Sigmoid colon (tissue), 4 donors: ENCODE data around the gene TXNL1.

ENCODE experiments used
- CTCF ChIP-seq, 4 experiments: fragments of 450-650 bp in 3 of 4; fragments of 200-600 bp in 1 of 4; IDR thresholded peaks; one replicate each; pipeline ENCODE4 v1.5.1; 2016 to 2019; ENCODE audit warnings: antibody characterized with exemption in 4 of 4, mild to moderate bottlenecking in 3 of 4, moderate library complexity in 2 of 4
- EP300 ChIP-seq, 4 donors: sonication (generic); formaldehyde crosslinking; IDR thresholded peaks; one replicate each; pipeline ENCODE4 v1.6.1; 2017; ENCODE audit warnings: antibody characterized with exemption in 4 of 4
- POLR2A ChIP-seq, 2 donors: fragments of 450-650 bp; IDR thresholded peaks; one replicate each; pipeline ENCODE4 v1.6.1; 2016; ENCODE audit warnings: antibody characterized with exemption in 2 of 2, mild to moderate bottlenecking in 2 of 2, moderate library complexity in 2 of 2

DNA sequence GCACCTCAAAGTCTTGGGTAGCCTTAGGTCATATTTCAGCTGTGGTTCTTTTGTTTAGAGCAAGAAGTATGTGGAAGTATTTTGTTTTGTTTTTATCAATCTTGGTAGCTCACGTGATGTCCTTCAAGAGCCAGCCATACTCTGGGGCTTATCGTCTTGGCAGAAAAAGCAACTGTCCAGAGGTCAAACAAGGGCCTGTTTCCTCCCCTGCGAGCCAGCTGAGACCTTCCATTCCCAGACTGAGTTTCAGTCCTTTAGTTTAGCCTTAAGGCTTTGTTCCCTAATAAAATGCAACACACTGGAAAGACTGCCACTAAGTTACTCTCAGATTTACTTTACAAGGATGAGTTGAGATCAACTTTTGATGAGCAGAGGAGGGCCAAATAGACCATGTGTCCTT is 63.5 kb downstream of the TXNL1 start:
- TF ChIP-seq EP300 (IDR thresholded peaks at IDR 0.05) = no peak
- no peak for TF ChIP-seq CTCF (IDR thresholded peaks at IDR 0.05)
- TF ChIP-seq POLR2A (IDR thresholded peaks at IDR 0.05) = no peak
